PFSK-1 (cell line): ENCODE data around the gene CLDN6.

ENCODE experiments used
- FOXP2 ChIP-seq: optimal IDR thresholded peaks from 2 replicates; pipeline ENCODE3; 2011; ENCODE audit warnings: borderline replicate concordance, control low read depth, inconsistent platforms; ENCODE audit not compliant: insufficient read depth; ENCODE audit errors: extremely low read length, extremely low read depth
- POLR2AphosphoS5 ChIP-seq: IDR thresholded peaks from 2 replicates; pipeline ENCODE4 v1.6.1; 2012; ENCODE audit warnings: low read depth, mild to moderate bottlenecking, control low read depth, low read length, moderate library complexity
- REST ChIP-seq, 2 experiments: IDR thresholded peaks; 2 replicates each; pipeline versions ENCODE4 v1.6.1 to v1.8.0; 2011 to 2012; ENCODE audit warnings: low read depth in 2 of 2, low read length in 2 of 2, control low read depth in 1 of 2, inconsistent platforms in 1 of 2, mild to moderate bottlenecking in 1 of 2, moderate library complexity in 1 of 2; ENCODE audit not compliant: insufficient read depth in 1 of 2
- SIN3A ChIP-seq: IDR thresholded peaks from 2 replicates; pipeline ENCODE4 v1.6.1; 2012; ENCODE audit warnings: mild to moderate bottlenecking, low read length, moderate library complexity, borderline replicate concordance; ENCODE audit not compliant: insufficient read depth
- TAF1 ChIP-seq: IDR thresholded peaks from 2 replicates; pipeline ENCODE4 v1.6.1; 2012; ENCODE audit warnings: low read length, control low read depth, borderline replicate concordance; ENCODE audit not compliant: insufficient read depth

GRCh38 chr16:3015865-3016521 is 2.0 kb downstream of the CLDN6 start:
- no peak for TF ChIP-seq REST (IDR thresholded peaks at IDR 0.05; ENCODE audit: insufficient read depth in 1 of 2, low read depth in 2 of 2, low read length in 2 of 2)
- no peak for TF ChIP-seq POLR2AphosphoS5
- no peak for TF ChIP-seq FOXP2
- TF ChIP-seq SIN3A: no peak
- no peak for TF ChIP-seq TAF1
